Tongue (tissue), 2 donors: ENCODE measurements around the gene PLEKHD1. TPM values are rescaled to one million over a fixed set of nuclear protein-coding genes. Genes with fewer than 3 reads are reported as not detected.
"Not testable (repeated sequence)": the region's sequence is repeated elsewhere in the genome, so short reads cannot be mapped to it uniquely, and the experiment has no call there.

ENCODE experiments used
- DNase-seq: peaks from one replicate; pipeline ENCODE4 v3.0.0-alpha.2; 2015
- total RNA-seq: library from RNA; depleted of rRNA; stranded (reverse); fragments of >200 nt; gene quantifications from one replicate; pipeline ENCODE4 v1.2.3, GENCODE V29; 2014

PLEKHD1 gene
- 0.21 TPM for total RNA-seq

DNA sequence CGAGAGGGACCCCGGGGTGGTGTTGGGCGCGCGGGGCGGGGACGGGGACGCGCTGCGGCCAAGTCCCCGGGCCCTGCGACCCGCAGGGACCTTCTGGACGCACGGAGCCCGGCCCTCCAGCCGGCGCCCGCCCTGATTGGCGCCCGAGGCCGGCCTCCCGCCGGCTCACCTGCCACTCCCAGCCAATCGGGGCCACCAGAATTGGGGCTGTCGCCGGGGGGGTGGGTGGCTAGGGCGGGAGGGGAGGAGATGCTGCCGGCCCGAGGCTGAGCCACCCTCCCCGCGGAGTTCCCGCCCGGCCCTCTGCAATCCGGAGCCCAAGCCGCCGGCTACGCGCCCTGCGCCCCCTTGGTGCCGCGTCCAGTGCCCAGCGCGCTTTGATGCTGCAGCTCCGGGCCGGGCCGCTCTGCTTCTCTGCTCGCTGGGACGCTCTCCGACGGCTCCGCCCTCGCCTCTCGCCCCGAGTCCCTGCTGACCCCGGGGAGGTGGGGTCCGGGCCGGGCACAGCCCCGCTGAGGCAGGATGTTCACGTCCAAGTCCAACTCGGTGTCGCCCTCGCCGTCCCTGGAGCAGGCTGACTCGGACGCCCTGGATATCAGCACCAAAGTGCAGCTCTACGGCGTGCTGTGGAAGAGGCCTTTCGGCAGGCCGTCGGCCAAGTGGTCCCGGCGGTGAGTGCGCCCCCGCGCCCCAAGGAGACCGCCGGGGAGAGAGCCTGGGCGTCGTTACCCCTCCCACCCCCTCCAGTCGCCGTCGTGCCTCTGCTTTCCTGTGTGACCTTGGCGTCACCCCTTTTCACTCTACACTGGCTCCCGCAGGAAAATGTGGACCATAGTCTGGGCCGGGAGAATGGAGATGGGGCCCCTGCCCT, at the start of gene PLEKHD1:
PLEKHD1 (plus strand) TSS at position 285 of the 871 bp plus-strand sequence; CDS start at position 523, 238 bp downstream.
- DNase-seq: no peak

DNA sequence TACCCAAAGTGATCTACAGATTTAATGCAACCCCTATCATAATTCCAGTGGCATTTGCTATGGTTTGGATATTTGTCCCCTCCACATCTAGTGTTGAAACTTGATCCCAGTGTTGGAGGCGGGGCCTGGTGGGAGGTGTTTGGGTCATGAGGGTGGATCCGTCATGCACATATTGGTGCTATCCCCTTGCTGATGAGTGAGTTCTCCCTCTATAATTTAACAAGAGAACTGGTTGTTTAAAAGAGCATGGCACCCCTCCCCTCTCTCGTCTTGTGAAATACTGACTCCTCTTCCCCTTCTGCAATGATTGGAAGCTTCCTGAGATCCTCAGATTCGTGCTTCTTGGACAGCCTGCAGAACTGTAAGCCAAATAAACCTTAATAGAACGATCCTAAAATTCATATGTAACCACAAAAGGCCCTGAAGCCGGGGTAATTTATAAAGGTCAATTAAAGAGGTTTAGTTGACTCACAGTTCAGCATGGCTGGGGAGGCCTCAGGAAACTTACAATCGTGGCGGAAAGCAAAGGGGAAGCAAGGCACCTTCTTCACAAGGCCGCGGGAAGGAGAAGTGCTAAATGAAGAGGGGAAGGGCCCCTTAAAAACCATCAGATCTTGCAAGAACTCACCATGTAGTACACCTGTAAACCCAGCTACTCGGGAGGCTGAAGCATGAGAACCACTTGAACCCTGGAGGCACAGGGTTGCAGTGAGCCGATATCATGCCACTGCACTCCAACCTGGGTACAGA, 44.8 kb upstream of the PLEKHD1 start:
- DNase-seq: no peak

DNA sequence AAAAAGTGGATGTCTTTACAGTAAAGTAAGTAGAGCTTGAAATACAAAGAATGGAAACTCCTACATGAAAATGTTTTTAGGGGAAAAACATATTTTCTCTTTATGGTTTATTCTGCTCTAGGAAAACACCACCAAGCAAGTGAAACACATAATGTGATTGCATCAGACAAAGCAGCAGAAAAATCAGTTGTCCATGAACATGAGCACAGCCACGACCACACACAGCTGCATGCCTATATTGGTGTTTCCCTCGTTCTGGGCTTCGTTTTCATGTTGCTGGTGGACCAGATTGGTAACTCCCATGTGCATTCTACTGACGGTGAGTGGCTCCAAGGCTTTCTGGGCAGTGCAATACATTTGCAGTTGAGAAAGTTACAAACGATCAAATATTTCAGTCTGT, 42.6 kb upstream of the PLEKHD1 start:
- no peak for DNase-seq

DNA sequence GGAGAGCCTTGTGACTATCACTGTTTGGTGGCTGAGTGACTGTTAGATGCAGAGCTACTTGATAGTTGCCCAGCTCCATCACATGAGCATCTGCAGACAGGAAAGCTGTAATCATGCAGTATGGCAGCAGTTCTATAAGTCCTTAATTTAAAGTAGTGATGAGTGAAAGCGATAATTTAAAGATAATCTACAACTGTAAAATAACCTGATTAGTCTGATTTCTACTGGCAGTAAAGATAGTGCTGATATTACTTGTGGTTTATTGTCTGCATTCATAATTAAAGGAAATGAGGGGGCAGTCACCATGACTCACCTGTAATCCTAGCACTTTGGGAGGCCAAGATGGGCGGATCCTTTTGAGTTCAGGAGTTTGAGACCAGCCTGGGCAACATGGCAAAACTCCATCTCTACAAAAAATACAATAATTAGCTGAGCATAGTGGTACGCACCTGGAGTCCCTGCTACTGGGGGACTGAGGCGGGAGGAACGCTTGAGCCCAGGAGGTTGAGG, 41.2 kb upstream of the PLEKHD1 start:
- DNase-seq: no peak

DNA sequence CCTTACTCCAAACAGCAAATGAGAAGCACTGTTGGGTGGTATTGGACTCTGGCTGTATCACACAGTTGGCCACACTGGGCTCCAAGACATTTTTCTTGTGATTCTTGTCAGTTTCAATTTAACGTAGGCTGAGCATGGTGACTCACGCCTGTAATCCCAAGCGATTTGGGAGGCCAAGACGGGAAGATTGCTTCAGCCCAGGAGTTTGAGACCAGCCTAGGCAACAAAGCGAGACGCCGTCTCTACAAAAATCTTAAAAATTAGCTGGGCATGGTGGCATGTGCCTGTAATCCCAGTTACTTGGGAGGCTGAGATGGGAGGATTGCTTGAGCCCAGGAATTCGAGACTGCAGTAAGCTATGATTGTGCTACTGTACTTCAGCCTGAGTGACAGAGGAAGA, 35.3 kb upstream of the PLEKHD1 start:
- DNase-seq: no peak

DNA sequence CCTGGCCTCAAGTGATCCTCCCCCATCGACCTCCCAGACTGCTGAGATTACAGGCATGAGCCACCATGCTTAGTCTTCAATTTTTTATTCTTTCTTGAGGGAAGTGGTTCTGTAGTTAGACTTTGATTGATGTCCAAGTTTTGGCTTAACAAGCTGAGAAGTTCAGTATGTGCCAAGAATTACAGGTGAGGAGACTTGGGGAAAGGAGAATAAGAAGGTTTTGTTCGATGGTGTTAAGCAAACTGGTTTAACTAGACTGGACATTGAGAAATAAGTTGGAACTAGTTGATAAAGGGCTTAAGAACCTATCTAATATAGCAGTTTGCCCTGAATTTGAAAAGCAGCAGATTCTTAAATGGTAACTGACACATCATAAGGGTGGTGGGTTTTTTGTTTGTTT, 32.6 kb upstream of the PLEKHD1 start:
- no peak for DNase-seq

DNA sequence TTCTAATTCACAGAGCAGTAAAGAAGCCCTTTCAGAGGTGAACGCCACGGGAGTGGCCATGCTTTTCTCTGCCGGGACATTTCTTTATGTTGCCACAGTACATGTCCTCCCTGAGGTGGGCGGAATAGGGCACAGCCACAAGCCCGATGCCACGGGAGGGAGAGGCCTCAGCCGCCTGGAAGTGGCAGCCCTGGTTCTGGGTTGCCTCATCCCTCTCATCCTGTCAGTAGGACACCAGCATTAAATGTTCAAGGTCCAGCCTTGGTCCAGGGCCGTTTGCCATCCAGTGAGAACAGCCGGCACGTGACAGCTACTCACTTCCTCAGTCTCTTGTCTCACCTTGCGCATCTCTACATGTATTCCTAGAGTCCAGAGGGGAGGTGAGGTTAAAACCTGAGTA, 26.2 kb upstream of the PLEKHD1 start:
- no peak for DNase-seq

DNA sequence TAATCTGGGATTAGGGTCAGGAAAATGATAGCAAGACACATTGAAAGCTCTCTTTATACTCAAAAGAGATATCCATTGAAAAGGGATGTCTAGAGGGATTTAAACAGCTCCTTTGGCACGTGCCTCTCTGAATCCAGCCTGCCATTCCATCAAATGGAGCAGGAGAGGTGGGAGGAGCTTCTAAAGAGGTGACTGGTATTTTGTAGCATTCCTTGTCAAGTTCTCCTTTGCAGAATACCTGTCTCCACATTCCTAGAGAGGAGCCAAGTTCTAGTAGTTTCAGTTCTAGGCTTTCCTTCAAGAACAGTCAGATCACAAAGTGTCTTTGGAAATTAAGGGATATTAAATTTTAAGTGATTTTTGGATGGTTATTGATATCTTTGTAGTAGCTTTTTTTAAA, 25.4 kb upstream of the PLEKHD1 start:
- DNase-seq: no peak

DNA sequence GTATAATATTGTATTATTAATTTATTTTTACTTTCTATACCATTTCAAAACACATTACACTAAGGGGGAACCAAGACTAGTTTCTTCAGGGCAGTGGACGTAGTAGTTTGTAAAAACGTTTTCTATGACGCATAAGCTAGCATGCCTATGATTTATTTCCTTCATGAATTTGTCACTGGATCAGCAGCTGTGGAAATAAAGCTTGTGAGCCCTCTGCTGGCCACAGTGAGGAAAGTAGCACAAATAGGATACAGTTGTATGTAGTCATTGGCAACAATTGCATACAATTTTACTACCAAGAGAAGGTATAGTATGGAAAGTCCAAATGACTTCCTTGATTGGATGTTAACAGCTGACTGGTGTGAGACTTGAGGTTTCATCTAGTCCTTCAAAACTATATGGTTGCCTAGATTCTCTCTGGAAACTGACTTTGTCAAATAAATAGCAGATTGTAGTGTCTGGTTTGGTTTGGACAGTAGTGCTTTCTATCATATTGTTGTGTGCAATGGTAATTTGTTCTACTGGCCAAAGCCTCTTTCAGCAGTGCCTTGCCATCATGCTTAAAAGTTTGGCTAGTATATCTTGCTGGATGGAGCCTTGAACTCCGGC, 24.3 kb upstream of the PLEKHD1 start:
- DNase-seq: peak; percentile 93

DNA sequence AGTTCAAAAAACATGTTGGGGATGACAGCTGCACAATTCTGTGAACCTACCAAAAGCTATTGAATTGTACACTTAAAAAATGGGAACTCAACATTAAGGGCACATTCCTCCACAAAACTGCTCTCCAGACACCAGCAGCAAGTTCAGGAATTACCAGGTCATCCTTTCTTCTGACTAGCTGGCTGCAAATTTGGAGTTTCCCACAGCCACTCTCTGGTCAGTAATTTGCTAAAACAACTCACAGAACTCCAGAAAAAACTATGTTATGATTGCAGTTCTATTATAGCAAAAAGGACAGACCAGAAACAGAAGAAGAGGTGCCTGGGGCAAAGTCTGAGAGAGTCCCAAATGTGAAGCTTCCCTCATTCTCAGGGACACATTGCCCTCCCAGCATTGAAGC, 20.1 kb upstream of the PLEKHD1 start:
- no peak for DNase-seq

DNA sequence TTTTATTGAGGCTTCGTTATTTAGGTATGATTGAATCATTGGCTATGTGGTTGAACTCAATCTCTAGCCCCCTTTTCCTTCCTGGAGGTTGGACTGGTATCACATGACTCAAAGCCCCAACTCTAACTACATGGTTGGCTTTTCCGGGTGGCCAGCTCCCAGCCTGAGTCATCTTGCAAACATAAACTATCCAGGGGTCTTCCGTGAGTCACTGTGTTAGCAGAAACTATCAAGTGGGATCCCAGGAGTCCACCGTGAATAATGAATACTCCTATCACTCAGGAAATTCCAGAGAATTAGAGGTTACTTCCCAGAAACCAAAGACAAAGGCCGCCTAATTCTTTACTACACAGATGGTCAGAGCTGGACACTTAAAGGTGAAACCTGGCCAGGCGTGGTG, 19.7 kb upstream of the PLEKHD1 start:
- no peak for DNase-seq

DNA sequence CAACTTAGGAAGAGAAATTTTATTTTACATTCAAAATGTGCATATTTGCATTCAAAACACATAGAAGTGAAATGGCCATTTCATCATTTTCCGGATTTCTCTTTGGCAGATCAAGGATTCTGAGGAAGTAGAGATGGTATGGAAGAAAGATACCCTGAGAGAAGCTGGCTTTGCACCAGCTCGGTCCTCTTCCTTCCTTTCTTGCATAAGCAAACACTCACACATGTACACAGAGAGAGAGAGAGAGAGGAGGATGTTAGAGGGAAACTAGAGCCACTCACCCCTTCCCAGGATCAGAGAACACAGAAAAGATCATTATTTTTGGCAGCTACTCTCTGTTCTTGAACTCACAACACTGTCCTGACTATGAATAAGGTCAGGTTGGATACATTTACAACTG, 15.6 kb upstream of the PLEKHD1 start:
- DNase-seq: no peak

DNA sequence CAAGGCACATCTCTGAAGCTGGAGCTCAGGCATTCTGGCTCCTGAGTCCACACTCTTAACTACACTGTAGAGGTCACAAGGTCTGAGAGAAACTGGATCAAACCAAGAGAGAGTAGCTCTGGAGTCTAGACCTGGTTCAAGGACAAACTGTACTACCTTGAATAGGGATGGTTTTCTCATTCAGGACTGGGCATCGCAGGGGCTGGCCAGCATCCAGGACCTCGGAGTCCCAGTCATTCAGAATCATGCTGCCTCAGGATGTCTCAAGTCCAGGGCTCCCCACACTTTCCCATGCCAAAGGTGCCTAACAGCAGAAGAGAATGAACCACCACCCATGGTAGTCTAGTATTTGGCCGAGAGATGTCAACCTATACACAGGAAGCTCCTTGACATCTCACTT, 13.1 kb upstream of the PLEKHD1 start:
- DNase-seq: no peak

DNA sequence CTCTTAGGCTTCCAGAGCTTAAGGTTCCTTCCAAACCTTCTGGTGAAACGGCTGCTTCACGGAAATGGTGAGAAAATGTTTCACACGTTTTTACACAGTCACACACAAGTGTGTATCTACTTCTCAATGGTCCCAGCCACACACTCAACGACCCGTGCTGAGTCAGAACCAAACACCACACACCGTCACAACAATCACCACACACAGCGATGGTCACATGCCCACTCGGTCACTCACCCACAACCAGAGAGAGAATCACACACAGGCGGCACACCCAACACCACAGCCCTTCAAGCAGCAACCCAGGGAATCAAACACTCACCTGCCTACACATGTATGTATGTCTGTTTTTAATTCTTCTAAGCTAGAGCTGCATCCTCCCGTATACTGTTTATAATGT, 12.6 kb upstream of the PLEKHD1 start:
- DNase-seq: no peak

DNA sequence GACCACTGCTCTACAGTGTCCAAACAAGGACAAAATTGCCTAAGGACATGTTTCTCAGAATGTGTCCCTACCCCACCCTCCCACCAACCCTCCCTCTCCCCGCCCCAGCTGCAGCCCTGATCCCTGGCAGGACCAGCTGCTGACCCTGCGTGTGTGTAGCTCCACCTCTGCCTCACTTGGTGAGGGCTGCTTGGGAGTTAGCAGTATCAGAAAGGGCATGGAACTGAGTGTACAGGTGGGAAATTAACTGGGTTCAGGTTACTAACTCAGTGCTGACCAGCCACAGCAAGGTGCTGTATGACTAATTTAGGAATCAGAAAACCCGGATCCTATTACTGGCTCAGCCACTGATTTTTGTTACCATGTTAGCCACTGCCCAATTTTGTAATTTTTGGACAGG, 11.3 kb upstream of the PLEKHD1 start:
- no peak for DNase-seq

DNA sequence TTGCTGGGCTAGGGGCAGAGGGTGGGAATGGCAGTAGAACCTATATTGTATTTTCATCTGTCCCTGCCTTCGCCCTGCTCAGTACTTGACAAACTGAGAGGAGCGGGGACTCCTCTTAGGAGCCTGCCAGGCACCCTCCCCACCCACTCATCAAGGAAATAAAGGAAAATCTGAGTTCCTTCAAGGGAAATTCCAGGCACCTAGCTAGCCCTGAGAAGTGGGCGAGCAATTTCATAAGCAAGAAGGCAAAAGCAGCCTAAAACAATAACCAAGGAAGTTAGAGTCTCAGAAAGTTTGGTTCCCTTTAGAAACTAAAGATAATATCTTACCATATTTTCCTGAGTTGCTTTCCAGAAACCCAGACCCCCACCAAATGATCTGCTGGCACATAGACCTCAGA, 10.6 kb upstream of the PLEKHD1 start:
- no peak for DNase-seq

DNA sequence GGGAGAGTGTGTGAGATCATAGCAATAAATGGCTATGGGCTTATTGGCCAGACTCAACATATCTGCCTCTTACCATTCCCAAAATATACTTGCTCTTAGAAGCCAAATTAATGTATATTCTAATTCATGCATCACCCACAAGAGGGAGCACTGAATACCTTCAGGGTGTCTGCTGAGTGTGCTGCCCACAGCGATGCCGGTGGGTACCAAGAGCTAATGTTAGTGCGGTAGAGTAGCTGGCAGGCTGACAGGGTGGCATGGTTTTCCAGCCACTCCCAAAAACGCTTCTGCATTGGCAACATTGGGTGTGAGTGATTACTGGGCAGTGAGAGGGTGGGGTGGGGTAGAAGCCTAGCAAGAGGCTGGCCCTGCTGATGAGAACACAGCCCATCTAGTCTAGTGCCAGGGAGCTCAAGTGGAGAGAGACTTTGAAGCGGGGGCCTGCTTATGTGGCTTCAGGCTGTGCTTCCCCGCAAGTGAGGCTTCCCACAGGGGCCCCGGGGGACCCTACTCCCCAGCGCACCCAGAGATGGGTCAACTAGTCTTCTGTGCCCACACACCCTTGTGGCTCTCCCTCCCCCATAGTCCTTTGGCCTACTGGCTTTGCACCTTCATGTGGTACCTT, 9.2 kb upstream of the PLEKHD1 start:
- DNase-seq: peak; percentile 19

DNA sequence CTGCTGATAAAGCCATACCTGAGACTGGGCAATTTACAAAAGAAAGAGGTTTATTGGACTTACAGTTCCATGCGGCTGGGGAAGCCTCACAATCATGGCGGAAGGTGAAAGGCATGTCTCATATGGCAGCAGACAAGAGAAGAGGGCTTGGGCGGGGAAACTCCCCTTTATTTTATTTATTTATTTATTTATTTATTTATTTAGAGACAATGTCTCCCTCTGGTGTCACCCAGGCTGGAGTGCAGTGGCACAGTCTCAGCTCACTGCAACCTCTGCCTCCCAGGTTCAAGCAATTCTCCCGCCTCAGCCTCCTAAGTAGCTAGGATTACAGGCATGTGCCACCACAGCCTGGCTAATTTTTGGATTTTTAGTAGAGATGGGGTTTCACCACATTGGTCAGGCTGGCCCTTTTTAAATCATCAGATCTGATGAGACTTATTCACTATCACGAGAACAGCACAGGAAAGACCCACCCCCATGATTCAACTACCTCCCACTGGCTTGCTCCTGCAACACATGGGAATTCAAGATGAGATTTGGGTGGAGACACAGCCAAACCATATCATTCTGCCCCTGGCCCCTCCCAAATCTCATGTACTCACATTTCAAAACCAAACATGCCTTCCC, 7.6 kb upstream of the PLEKHD1 start:
- DNase-seq: not testable (repeated sequence)

DNA sequence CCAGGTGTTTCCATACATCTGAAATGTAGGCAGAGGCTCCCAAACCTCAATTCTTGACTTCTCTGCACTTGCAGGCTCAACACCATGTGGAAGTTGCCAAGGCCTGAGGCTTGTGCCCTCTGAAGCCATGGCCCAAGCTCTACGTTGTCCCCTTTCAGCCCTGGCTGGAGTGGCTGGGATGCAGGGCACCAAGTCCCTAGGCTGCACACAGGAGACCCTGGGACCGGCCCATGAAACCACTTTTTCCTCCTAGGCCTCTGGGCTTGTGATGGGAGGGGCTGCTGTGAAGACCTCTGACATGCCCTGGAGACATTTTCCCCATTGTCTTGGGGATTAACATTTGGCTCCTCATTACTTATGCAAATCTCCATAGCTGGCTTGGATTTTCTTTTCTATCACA, 6.5 kb upstream of the PLEKHD1 start:
- not testable (repeated sequence) for DNase-seq

DNA sequence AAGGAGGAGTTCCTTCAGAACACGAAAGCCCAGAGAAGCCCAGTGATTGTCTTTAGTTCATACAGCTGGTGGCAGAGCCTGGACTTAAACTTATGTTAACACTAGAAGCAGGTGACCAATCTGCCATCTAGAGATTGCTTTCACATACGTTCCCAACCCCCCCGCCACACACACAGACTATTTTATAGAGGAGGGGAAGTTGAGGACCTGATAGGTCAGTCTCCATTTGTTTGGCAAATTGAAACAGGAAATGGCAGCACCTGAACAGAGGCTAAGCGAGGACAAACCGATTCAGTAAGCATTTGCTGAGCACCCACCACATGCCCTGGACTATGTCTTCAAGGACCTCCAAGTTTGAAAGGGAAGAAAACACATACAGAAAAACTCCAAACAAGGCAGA, 4.8 kb upstream of the PLEKHD1 start:
- no peak for DNase-seq

DNA sequence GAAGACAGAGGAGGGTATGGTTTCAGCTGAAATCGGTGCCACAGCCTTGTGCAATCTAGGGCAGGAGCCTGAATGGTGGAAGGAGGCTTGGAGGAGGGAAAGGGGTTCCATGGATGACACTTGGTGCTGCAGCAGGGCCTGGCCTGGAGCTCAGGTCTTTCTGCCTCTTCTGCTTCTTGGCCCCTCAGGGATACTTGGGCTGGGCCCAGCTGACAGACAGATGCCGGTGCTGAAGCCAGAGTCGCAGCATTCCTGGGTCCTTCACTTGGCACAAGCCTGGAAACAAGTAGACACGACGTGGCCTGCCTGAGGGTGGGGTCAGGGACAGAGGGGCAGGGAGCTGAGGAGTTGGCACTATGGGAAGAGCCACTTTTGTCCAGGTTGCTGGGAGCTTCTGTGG, 4.4 kb upstream of the PLEKHD1 start:
- no peak for DNase-seq
